A549 (cell line): ENCODE data around the gene UBE3B.

Source experiments
- CTCF ChIP-seq: fragments of >200 bp; sonication (Bioruptor Twin); formaldehyde crosslinking; IDR thresholded peaks from 3 replicates; pipeline ENCODE4 v1.5.1; 2016
- REST ChIP-seq: fragments of 200-600 bp; sonication (generic); IDR thresholded peaks from 2 replicates; pipeline ENCODE4 v1.6.1; 2016; ENCODE audit warnings: antibody characterized with exemption, mild to moderate bottlenecking, moderate library complexity

- TF ChIP-seq CTCF (no peak), REST (no peak)
Observed at GRCh38 chr12:109482894-109483293, 5.5 kb downstream of the UBE3B start.
